Left lung (tissue), 10 donors: Measurements from ENCODE around the gene PHACTR1. TPM values are rescaled to one million over a fixed set of nuclear protein-coding genes. Genes with fewer than 3 reads are reported as not detected.

Source experiments
- ATAC-seq: fragments of 200-7000 bp; cut with Tn5 transposase; one replicate; pipeline ENCODE4 v1.9.1; 2020; ENCODE audit warnings: moderate library complexity
- DNase-seq, 4 donors: peaks; one replicate each; pipeline ENCODE4 v3.0.0-alpha.2; 2013 to 2020
- H3K27ac ChIP-seq, 2 donors: fragments of 200-600 bp; sonication (generic) in 1 of 2; one replicate each; pipeline versions ENCODE4 v1.5.0 to v1.8.0; 2020 to 2021
- H3K27me3 ChIP-seq, 2 donors: fragments of 200-600 bp; sonication (generic) in 1 of 2; one replicate each; pipeline versions ENCODE4 v1.5.0 to v1.8.0; 2020 to 2021
- H3K36me3 ChIP-seq, 2 donors: fragments of 200-600 bp; sonication (generic) in 1 of 2; one replicate each; pipeline versions ENCODE4 v1.5.0 to v1.8.0; 2020 to 2021
- H3K4me1 ChIP-seq, 2 donors: fragments of 200-600 bp; one replicate each; pipeline ENCODE4 v1.8.0; 2021
- H3K4me3 ChIP-seq, 2 donors: fragments of 200-600 bp; sonication (generic) in 1 of 2; one replicate each; pipeline versions ENCODE4 v1.5.0 to v1.8.0; 2020 to 2021; ENCODE audit warnings: mild to moderate bottlenecking in 1 of 2
- H3K9me3 ChIP-seq, 2 donors: fragments of 200-600 bp; sonication (generic) in 1 of 2; one replicate each; pipeline versions ENCODE4 v1.5.0 to v1.8.0; 2020 to 2021
- intact Hi-C, 2 donors: fragments of 100-400 bp; cut with DNase I; formaldehyde crosslinking; loops; one replicate each; pipeline versions ENCODE4 v1.11.2 to v1.14.2; 2022
- polyA plus RNA-seq, 6 donors: library from polyadenylated mRNA; unstranded; fragments of 120-200 nt; gene quantifications; one replicate each; pipeline ENCODE4 v1.2.1, GENCODE V29; 2013; ENCODE audit not compliant: insufficient read length in 6 of 6
- total RNA-seq, 2 donors: library from RNA; stranded (reverse); fragmentation: NEBNext Ultra II Directional; extraction: Animal tissue kit (Norgen Biotek cat#: 25700); gene quantifications; one replicate each; pipeline ENCODE4 v1.2.1, GENCODE V29; 2021
- TF ChIP-seq, protein P1 (sequence below), 2 donors: fragments of 200-600 bp; sonication (generic) in 1 of 2; IDR thresholded peaks; one replicate each; pipeline versions ENCODE4 v1.5.0 to v1.8.0; 2021; ENCODE audit warnings: antibody characterized with exemption in 2 of 2
- donor health status: DM: no; HTN: yes; CAD: no.
- donor health status: DM: no; HTN: no; CAD: no.

The PHACTR1 gene
- total and polyA plus RNA-seq, 8 donors, result 12.1 to 53.3 (median 15.8) TPM

DNA sequence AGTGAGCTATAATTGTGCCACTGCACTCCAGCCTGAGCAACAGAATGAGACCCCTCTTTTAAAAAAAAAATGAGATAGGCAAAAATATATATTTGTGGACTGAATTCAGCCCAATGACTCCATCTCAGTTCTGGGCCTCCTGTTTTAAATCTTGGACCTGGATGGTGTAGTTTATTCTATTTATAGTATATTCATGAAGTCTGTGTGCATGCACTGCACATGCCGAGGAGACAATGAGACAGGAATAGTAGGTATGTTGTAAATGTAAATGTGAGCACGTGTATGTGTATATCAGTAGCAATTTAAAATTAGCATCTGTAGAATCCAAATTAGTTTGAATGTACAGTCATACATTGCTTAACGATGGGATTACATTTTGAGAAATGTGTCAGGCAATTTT lies 520.8 kb downstream of the PHACTR1 start:
- TF ChIP-seq, protein P1, sequence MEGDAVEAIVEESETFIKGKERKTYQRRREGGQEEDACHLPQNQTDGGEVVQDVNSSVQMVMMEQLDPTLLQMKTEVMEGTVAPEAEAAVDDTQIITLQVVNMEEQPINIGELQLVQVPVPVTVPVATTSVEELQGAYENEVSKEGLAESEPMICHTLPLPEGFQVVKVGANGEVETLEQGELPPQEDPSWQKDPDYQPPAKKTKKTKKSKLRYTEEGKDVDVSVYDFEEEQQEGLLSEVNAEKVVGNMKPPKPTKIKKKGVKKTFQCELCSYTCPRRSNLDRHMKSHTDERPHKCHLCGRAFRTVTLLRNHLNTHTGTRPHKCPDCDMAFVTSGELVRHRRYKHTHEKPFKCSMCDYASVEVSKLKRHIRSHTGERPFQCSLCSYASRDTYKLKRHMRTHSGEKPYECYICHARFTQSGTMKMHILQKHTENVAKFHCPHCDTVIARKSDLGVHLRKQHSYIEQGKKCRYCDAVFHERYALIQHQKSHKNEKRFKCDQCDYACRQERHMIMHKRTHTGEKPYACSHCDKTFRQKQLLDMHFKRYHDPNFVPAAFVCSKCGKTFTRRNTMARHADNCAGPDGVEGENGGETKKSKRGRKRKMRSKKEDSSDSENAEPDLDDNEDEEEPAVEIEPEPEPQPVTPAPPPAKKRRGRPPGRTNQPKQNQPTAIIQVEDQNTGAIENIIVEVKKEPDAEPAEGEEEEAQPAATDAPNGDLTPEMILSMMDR (IDR thresholded peaks at IDR 0.05), result no peak
- no peaks in the 10 kb centered on the region for H3K9me3 ChIP-seq
- H3K4me3 ChIP-seq, result no peak overlapping the region
- intact Hi-C loops, result no loop called here
- ATAC-seq (no peak), DNase-seq (no peak)
- H3K27ac ChIP-seq, result no peak overlapping the region
- no peaks in the 10 kb centered on the region for H3K4me1 ChIP-seq
- H3K27me3 ChIP-seq, result no peaks in the 10 kb centered on the region
- peaks cover 0 to 10% of the 10 kb centered on the region in 2 donors for H3K36me3 ChIP-seq

DNA sequence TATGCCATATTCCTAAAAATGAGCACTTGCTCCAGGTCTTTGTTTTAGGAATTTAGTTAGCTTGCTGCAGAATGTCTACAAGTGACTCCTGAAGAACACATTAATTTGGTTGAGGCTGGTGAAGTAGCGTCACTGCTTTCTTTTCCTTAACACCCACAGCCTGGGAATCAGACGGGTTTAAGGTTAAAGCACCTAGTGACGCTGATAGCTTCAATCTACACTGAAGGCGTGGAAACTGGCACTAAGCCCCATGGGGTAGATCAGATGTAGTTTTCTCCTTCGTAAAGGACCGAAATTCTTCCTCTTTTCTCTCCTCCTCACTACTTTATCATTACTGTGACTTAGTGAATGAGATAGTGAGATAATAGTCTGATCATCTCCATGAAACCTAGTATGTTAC lies 521.5 kb downstream of the PHACTR1 start:
- Histone ChIP-seq H3K9me3 (no peaks in the 10 kb centered on the region), H3K27ac (no peak overlapping the region), H3K4me1 (no peaks in the 10 kb centered on the region), H3K36me3 (peaks cover 0 to 10% of the 10 kb centered on the region in 2 donors), H3K27me3 (no peaks in the 10 kb centered on the region), H3K4me3 (no peak overlapping the region)
- TF ChIP-seq, protein P1 (IDR thresholded peaks at IDR 0.05), result no peak
- no peak for ATAC-seq
- no peak for DNase-seq
- intact Hi-C loops, result no loop called here

DNA sequence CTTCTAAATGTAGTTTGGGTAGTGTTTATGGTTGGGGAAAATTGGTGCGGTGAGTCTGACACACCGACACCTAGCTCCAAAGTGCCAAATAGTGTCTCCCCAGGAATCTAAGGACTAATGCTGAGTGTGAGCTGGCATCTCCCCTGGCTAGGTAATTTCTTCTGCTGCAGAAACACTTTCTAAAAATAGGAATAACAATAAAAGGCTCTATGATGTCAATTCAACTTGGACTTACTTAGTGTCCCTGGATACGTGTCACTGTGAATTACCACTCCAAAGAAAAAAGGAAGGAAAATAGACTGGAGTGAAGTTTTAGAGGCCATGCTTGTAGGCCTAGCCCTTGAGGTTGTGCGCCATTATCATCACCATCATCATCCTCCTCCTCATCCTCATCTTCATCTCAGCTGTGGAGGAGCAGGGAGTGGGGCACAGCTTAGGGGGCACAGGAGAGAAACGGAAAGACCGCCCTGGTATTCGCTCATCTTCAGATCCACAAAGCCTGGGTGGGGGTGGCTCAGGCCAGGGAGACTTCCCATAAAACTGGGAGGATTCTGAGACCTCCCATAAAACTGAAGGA lies 522.2 kb downstream of the PHACTR1 start:
- TF ChIP-seq, protein P1 (IDR thresholded peaks at IDR 0.05), result no peak
- no peak for DNase-seq
- Histone ChIP-seq H3K27me3 (no peaks in the 10 kb centered on the region), H3K27ac (no peak overlapping the region), H3K9me3 (peaks cover 0 to under 1% of the 10 kb centered on the region in 2 donors), H3K36me3 (peaks cover 0 to 10% of the 10 kb centered on the region in 2 donors), H3K4me1 (no peaks in the 10 kb centered on the region), H3K4me3 (no peak overlapping the region)
- intact Hi-C loops, result no loop called here
- no peak for ATAC-seq

DNA sequence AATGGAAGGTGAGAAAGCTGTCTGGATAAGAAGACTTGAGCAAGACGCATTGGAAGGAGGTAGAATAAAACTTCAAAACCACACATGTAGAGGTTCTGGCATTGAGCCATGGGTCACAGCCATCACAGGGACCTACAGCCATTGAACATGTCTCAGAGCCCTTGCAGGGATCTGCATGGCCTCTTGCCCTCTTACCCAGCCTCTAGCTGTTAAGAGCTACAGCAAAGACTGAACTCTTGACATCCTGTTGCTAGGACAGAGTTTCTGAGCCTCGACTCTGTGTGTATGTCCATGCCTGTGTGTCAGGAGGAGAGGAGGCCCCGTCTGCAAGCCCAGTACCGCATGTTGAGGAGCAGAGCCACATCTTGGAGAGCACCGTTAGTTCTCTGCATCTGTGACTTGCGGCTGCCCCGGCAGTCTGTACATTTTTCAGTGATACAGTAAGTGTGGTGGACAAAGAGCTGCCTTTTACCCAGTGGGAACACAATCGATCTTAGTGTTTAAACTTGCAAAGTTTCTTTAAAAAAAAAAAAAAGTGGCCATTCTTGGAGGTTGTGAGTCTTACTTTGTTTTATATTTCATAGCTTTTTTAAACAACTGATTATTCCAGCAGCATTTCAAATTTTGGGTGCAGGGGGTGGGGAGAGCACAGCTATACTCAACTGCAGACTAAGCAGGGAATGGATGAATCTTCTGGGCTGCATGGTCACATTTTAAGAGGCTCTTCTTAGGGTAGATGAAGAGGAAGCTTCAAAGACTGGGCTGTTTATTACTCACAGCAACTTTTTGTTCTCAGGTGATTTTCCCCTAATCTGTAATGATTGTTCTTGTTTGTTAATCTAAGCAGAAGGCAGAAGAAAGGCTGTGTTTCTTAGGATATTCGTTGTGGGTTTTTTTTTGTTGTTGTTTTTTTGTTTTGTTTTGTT lies 523.2 kb downstream of the PHACTR1 start:
- TF ChIP-seq, protein P1 (IDR thresholded peaks at IDR 0.05), result no peak
- H3K4me3 ChIP-seq, result no peak overlapping the region
- ATAC-seq, result no peak
- no peaks in the 10 kb centered on the region for H3K4me1 ChIP-seq
- intact Hi-C loops, result no loop called here
- DNase-seq, result no peak
- H3K27me3 ChIP-seq, result no peaks in the 10 kb centered on the region
- peaks cover 0 to 3% of the 10 kb centered on the region in 2 donors for H3K9me3 ChIP-seq
- H3K36me3 ChIP-seq, result peaks cover 0 to 4% of the 10 kb centered on the region in 2 donors
- H3K27ac ChIP-seq, result no peak overlapping the region

DNA sequence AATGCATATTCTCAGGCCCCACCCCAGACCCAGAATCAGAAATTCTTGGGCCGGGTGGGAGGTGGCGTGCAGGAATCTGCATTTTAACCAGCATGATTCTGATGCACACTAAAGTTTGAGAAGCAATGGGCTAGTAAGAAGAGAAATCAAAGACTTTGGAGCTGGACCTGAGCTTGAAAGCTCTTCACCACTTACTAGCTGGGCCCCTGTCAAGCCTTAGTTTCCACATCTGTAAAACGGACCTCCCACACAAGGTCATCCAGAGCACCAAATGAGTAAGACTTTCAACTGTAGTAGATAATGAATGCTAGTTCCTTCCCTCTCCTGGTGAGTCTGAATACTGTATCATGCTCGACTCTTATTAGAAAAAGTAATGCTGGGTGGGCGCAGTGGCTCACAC lies 524.8 kb downstream of the PHACTR1 start:
- ATAC-seq (no peak), DNase-seq (no peak)
- no peak overlapping the region for H3K4me3 ChIP-seq
- no peaks in the 10 kb centered on the region for H3K27me3 ChIP-seq
- peaks cover 0 to 3% of the 10 kb centered on the region in 2 donors for H3K9me3 ChIP-seq
- no peak overlapping the region for H3K27ac ChIP-seq
- TF ChIP-seq, protein P1 (IDR thresholded peaks at IDR 0.05), result no peak
- intact Hi-C loops, result no loop called here
- no peaks in the 10 kb centered on the region for H3K4me1 ChIP-seq
- H3K36me3 ChIP-seq, result peaks cover 0 to 4% of the 10 kb centered on the region in 2 donors
